OCI-LY1 (cell line): ENCODE data around the gene CAPZA1.

Source experiments
- CTCF ChIP-seq: fragments of 200-600 bp; sonication (generic), shearing (Covaris generic); IDR thresholded peaks from 2 replicates; pipeline ENCODE4 v1.5.1; 2017; ENCODE audit warnings: mild to moderate bottlenecking, antibody characterized with exemption, low read length, moderate library complexity, mixed read lengths
- EZH2 ChIP-seq: fragments of 200-600 bp; sonication (generic), shearing (Covaris generic); IDR thresholded peaks from 2 replicates; pipeline ENCODE4 v1.8.0; 2017; ENCODE audit warnings: borderline replicate concordance, mixed run types, mild to moderate bottlenecking, antibody characterized with exemption, low read length, moderate library complexity, mixed read lengths

GRCh38 chr1:112703706-112704105 is 84.1 kb downstream of the CAPZA1 start:
- TF ChIP-seq EZH2 (no peak), CTCF (no peak)
